Hematopoietic multipotent progenitor cell treated with erythropoietin and hydrocortisone succinate and interleukin-3 and kit ligand, for 4 days (in vitro differentiated cells): ENCODE data around the gene CPLANE2.
"Not testable (repeated sequence)": the region's sequence is repeated elsewhere in the genome, so short reads cannot be mapped to it uniquely, and the experiment has no call there.

Experiments
- DNase-seq: peaks from one replicate; pipeline ENCODE4 v3.0.0-alpha.2; 2015

The CPLANE2 gene, protein sequence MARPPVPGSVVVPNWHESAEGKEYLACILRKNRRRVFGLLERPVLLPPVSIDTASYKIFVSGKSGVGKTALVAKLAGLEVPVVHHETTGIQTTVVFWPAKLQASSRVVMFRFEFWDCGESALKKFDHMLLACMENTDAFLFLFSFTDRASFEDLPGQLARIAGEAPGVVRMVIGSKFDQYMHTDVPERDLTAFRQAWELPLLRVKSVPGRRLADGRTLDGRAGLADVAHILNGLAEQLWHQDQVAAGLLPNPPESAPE

DNA sequence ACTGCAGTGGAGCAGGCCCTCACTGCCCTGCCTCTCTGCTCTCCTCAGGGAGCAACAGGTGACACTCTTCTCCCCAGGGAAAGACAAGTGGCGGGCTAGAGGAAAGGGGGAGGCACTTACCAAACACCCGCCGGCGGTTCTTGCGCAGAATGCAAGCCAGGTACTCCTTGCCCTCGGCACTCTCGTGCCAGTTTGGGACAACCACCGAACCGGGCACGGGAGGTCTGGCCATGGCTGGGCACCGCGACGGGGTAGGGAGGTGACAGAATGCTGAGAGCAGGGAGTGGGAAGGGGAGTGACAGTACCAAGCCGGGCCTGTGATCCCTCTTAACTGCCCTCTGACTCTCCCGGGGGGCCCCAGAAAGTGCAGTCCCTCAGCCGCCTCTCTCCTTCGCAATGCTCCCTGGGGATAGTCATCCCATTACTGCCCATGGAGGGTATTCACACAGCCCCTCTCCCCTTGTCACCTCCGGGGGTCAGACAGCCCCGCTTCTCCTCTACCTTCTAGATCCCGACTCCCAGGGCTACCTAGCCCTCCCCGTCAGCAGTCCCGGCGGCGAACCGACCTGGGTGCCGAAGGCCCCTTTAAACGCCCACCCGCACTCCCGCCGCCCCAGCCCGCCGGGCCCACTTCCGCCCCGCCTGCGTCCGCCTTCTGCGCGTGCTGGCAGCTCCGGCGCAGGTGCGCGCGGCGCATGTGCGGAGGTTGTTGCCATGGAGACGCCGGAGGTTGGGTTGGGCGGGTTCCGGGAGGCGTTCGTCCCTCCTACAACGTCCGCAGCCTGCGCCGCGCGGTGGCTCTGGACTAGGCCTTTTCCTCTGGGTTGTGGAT, at the start of gene CPLANE2:
Gene CPLANE2 (minus strand): TSS at position 673 of the 832 bp plus-strand sequence. CDS start 441 bp downstream, at position 232.
- DNase-seq: peak; percentile 97

DNA sequence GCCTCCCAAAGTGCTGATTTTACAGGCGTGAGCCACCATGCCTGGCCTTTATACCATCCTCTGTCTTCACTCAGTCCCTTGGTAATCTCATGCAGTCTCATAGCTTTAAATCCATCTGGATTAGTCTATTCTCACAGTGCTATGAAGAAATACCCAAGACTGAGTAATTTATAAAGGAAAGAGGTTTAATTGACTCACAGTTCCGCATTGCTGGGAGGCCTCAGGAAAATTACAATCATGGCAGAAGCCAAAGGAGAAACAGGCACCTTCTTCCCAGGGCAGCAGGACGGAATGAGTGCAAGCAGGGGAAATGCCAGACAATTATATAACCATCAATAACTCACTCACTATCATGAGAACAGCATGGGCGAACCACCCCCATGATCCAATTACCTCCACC, 49.1 kb upstream of the CPLANE2 start:
- DNase-seq: no peak

- no peak for DNase-seq
Observed at GRCh38 chr1:16281765-16282164, 44.8 kb upstream of the CPLANE2 start.

GRCh38 chr1:16279186-16279585, 42.2 kb upstream of the CPLANE2 start:
- no peak for DNase-seq

DNA sequence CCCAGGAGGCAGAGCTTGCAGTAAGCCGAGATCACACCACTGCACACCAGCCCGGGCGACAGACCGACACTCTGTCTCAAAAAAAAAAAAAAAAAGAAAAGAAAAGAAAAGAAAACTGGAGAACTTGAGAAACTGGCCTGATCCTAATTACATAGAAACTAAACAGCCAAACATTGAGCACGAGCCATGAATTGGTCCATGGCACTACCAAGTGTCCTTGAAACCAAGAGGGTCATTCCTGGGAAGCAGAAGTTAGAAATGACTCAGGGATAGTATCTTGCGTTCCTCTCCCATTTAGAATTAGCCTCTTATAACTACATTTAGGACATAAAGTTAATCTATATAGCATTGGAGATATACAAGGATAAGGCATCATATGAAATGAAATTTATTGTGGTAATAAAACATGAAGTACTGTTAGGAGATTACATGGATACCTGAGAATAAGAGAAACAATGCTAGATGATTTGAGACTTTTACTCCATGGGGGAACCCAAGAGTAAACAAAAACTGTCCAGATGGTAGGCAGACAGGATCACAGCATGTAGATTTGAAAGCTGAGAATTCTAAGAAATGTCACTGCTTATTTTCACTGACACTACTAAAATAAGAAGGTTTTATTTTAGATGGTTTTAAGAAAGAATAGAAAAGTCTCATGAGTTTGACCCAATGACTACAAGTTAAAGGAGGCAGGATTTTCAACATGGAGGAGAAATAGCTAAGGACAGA, 39.5 kb upstream of the CPLANE2 start:
- no peak for DNase-seq

DNA sequence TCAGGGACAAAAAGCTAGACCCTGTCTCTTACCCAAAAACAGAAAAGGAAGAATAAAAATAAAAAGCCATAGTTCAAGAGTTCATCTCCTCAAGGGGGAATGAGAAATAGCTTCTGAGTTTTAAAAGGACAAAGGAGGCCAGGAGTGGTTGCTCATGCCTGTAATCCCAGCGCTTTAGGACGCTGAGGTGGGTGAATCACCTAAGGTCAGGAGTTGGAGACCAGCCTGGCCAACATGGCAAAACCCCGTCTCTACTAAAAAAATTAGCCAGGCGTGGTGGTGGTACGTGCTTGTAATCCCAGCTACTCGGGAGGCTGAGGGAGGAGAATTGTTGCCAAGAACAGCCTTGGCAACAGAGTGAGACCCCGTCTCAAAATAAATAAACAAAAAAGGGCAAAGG, 38.6 kb upstream of the CPLANE2 start:
- DNase-seq: no peak

- DNase-seq: no peak
Observed at GRCh38 chr1:16267690-16268180, 30.8 kb upstream of the CPLANE2 start.

- DNase-seq: peak; percentile 88
Observed at GRCh38 chr1:16266411-16267118, 29.6 kb upstream of the CPLANE2 start.

DNA sequence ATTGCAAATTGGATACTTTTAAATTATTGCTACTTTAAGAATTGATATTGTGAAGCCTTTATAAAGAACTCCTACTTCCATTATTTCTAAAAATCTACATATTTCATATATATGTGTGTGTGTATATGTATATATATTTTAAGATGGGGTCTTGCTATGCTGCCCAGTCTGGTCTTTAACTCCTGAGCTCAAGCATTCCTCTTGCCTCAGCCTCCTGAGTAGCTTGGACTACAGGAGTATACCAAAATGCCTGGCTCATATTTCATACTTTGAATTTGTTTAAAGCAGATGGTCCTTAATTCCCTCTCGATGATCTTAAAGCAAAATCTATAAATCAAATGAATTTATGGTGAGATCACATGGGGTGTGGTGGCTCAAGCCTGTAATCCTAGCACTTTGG, 25.1 kb upstream of the CPLANE2 start:
- DNase-seq: no peak

GRCh38 chr1:16260814-16261213, 23.8 kb upstream of the CPLANE2 start:
- DNase-seq: no peak

DNA sequence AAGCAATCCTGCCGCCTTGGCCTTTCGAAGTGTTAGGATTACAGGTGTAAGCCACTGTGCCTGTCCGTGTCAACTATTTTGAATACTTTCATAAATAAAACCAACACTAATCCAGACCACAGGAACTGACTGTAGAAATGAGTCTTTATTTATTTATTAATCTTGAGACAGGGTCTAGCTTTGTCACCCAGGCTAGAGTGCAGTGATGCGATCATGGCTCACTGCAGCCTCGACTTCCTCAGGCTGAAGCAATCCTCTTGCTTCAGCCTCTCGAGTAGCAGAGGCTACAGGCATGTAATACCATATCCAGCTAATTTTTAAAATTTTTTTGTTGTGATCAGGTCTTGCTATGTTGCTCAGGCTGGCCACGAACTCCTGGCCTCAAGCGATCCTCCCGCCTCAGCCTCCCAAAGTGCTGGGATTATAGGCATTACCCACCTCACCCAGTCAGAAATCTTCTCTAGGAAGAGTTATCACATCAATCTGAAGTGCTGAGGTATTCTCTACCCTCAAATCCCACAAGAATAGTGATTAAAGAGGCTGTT, 21.7 kb upstream of the CPLANE2 start:
- DNase-seq: no peak

DNA sequence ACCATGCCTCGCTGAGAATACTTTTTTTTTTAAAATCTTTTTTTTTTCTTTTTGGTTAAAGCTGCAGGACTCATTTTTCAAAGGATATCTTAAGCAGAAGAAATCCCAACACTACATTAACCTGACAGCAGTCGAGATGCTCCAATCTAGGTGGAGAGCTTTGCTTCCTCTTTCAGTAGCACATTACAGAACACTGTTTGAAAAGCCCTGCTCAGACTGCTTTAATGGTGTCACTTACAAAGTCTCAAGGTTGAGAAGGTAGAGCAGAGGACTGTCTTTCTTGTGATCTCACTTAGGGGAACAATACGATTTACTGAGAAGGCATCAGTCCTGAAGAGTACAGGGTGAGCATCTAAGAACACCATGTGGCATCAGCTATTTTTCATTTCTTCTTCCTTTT, 21.0 kb upstream of the CPLANE2 start:
- DNase-seq: no peak

GRCh38 chr1:16257556-16257955, 20.6 kb upstream of the CPLANE2 start:
- DNase-seq: not testable (repeated sequence)

DNA sequence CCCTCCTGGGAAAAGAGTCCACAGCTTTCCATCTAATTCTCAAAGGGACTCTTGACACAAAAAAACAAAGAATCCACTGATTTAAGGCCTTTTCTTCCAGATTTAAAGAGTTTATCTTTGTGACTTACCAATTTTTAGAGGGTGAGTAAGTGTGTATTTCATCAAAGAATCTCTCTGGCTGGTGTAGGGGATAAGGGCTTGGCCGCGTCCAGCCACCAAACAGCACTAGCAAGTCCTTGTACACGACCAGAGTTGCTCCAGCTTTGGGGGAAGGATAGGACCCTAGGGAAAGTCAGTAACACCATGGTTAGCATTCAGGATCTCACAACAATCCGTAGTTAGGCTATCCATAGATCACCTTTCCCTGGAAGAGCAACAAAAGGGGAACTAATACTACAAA, 19.5 kb upstream of the CPLANE2 start:
- no peak for DNase-seq

GRCh38 chr1:16254263-16254928, 17.4 kb upstream of the CPLANE2 start:
- no peak for DNase-seq

DNA sequence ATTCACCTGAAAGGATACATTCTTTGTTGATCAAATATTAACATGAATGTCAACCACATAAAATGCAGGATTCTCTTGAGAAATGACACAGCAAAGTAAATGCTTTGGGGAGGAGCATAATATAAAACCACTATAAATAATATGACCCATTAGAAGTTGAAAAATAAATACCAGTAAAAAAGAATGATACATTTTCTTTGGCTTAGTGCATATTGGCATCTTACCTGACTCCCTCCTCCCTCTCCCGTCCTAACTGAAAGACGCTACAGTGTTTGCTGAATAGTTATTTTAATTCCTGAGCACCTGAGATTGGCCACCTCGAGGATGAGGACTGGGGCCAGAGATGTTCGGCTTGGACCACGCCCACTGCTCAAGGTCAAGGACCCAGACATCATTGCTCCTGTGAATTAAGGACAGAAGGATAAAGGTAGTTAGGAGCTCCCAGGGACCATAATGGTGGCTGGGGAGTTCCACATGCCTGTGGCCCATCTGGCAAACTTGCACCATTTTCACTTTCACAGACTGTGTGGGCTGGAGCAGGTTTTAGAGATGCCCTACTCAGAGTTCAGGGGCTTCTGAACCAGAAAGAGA, 16.4 kb upstream of the CPLANE2 start:
- no peak for DNase-seq

DNA sequence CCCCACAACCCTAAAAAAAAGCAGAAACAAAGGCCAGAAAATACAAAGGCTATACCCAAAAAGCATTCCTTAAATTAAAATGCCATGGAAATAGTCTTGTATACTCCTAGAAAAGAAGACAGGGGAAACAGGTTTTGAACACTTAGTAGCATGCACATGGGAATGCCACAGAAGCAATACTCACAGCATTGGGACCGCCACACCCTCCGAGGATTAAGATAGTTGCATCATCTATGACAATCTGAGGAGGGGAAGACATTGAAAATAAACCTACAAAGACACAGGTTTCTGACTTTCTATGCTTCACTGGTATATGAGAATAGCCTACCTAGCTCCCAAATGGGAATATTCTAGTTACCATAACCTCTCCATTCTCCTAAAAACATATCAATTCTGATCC, 15.9 kb upstream of the CPLANE2 start:
- DNase-seq: no peak

GRCh38 chr1:16251381-16251780, 14.4 kb upstream of the CPLANE2 start:
- DNase-seq: no peak

DNA sequence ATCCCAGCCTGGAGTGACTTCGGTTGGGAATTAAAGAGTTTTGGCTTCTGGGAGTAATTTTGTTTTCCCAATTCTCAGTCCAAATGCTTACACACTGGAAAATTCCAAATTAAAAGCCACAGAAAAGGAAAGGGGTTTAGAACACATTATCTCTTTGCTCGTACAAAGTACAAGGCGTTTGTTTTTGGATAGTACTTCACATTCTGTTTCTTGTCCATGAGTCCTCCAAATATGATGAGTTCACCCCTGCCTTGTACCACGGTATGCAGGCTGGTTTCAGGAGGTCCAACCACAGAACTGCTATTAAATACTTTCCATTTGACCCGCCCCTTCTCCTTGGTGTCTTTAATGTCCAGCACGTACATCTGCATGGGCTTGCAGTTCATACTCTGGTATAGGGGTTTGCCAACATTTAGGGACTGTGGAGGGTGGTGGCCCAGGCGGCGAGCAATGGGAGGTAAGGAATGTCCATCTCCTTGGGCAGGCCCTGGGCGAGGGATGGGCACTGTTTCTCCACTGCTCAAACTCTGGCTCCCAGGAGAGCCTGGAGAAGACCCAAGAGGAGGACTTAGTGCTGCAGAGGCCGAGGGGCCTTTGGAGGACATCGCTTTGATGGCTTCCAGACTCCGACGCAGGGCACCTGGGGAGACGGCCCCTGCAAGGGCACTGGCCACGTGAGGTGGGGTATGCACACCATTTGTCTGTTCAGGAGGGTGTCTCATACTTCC, 13.7 kb upstream of the CPLANE2 start:
- DNase-seq: no peak

GRCh38 chr1:16249596-16250241, 12.7 kb upstream of the CPLANE2 start:
- peak; percentile 46 for DNase-seq
